Measurements from ENCODE around the gene FAM81A.

The FAM81A gene

DNA sequence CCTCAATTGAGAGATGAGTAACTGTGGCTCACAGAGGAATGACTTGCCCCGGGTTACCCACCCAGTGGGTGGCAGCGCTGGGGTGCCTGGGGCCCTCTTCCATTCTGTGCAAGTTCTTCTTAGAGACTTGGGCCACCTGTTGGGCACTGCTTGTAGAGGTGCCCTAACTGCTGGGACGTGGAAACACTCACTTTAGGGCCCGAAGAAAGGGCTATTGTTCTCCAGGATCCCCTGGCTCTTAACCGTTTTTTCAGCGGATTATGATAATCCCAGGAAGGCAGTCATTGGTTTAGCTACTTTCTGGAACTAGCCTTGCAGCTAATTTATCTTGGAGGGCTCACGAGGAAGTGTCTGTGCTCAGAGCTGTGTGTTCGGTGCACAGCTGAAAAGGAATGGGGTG, 107.6 kb downstream of the FAM81A start:
- TF ChIP-seq, protein P1, sequence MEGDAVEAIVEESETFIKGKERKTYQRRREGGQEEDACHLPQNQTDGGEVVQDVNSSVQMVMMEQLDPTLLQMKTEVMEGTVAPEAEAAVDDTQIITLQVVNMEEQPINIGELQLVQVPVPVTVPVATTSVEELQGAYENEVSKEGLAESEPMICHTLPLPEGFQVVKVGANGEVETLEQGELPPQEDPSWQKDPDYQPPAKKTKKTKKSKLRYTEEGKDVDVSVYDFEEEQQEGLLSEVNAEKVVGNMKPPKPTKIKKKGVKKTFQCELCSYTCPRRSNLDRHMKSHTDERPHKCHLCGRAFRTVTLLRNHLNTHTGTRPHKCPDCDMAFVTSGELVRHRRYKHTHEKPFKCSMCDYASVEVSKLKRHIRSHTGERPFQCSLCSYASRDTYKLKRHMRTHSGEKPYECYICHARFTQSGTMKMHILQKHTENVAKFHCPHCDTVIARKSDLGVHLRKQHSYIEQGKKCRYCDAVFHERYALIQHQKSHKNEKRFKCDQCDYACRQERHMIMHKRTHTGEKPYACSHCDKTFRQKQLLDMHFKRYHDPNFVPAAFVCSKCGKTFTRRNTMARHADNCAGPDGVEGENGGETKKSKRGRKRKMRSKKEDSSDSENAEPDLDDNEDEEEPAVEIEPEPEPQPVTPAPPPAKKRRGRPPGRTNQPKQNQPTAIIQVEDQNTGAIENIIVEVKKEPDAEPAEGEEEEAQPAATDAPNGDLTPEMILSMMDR (conservative IDR thresholded peaks at IDR 0.05) = no peak
- no peak for TF ChIP-seq ZFX (IDR thresholded peaks at IDR 0.05)
- no peak overlapping the region for H3K27ac ChIP-seq

DNA sequence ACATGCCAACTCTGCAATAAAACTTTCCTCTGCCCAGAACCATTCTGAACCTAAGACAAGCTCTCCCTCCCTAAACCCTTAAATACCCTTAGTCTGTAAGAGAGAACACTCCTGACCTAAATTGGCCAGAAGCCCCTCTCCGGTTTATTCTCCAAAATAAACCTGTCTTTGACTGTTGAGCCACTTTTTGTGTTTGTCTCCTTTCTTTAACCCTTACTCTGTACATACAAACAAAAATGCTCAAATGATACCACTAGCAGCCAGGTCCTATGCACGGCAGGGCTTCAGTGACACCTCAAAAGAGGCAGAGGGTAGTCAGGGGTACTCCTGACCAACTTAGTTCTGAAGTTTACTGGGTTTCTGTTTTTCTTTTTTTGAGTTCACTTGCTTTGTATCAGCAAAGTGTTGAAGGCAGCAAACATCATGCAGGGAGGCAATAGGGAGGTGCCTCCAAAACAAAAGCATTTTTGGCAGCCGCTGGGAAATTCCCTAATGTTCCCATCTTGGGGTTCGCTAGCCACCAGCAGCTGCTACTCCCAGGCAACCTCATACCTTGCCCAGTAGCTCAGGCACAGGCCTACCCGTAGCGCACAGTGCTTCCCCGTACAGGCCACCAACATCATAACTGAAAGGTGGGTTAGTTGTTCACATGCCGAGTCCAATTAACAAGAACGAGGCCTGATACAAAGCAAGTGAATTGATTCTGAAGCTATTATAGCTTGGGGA, 110.7 kb downstream of the FAM81A start:
- no peak for TF ChIP-seq ZFX (IDR thresholded peaks at IDR 0.05)
- TF ChIP-seq, protein P1 (conservative IDR thresholded peaks at IDR 0.05) = no peak
- H3K27ac ChIP-seq = peak overlapping the region; percentile 24; the same call in 1 of the 2 replicates

DNA sequence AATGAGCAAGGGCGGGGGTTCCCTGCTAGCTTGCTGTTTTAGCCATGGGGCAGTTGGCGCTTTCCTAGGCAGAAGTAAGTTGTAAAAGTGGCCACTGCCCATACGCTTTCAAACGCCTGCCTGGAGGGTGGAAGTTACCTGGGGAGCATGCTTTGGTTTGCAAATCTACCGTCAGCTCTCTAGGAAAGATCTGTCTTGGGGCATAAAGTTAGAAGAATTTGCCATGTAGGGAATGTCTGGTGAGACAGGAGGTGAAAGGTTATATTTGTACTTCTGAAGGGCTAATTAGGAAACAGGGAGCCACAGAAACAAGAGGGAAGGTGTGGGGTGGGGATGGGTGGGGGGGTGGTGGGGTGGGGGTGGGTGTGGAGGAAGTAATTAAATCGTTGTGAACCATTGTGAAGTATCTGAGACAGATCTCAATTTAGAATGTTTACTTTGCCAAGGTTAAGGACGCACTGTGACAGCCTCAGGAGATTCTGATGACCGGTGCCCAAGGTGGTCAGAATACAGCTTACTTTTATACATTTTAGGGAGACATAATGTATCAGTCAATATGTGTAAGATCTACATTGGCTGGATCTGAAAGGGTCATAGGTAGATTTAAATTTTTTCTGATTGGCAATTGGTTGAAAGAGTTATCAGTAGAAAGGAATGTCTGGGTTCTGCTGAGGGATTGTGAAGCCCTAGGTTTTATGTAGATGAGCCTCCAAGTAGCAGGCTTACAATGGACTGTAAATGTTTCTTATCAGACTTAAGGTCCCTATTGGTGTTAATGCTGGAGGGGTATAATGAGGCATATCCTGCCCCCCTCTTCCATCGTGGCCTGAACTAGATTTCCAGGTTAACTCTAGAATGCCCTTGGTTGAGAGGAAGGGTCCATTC, 111.6 kb downstream of the FAM81A start:
- H3K27ac ChIP-seq = peak overlapping the region; percentile 24; the same call in 1 of the 2 replicates
- TF ChIP-seq ZFX (IDR thresholded peaks at IDR 0.05) = no peak

DNA sequence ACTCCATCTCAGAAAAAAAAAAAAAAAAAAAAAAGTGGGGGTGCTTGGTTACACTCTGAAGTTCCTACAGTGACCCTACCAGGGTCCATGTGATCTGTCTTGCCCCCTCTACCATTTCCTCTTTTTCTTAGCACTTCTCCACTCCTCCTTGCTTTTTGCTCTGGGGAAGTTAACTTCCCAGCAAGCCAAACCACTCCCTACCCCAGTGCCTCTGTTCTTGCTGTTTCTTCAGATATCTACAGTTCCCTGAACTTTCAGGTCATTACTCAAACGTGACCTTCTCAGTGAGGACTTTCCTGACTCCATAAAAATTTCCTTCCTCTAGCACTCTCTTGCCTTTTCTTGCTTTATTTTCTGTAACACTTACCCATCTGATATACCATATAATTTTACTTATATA, 112.5 kb downstream of the FAM81A start:
- H3K27ac ChIP-seq = peak overlapping the region; percentile 12; the same call in 1 of the 2 replicates
- TF ChIP-seq, protein P1 (conservative IDR thresholded peaks at IDR 0.05) = no peak
- no peak for TF ChIP-seq ZFX (IDR thresholded peaks at IDR 0.05)

DNA sequence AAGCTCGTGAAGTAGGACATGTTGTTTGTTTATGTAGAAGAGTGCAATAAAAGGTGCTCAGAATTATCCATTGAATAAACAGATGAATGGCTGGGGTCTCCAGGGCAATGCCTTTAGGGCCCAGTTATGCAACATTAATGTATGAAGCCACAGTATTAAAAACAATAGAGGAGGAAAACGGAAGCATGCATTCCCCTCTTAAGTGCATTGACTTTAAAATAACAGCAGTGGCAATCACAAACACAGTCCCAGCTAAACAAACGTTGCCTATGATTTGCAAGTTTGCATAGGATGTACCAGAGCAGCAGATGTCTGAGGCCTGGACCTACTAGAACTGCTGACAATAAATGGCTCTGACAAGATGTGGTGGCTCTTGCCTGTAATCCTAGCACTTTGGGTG, 113.0 kb downstream of the FAM81A start:
- H3K27ac ChIP-seq = peak overlapping the region; percentile 25; the same call in 1 of the 2 replicates
- TF ChIP-seq, protein P1 (conservative IDR thresholded peaks at IDR 0.05) = no peak
- TF ChIP-seq ZFX (IDR thresholded peaks at IDR 0.05) = no peak

DNA sequence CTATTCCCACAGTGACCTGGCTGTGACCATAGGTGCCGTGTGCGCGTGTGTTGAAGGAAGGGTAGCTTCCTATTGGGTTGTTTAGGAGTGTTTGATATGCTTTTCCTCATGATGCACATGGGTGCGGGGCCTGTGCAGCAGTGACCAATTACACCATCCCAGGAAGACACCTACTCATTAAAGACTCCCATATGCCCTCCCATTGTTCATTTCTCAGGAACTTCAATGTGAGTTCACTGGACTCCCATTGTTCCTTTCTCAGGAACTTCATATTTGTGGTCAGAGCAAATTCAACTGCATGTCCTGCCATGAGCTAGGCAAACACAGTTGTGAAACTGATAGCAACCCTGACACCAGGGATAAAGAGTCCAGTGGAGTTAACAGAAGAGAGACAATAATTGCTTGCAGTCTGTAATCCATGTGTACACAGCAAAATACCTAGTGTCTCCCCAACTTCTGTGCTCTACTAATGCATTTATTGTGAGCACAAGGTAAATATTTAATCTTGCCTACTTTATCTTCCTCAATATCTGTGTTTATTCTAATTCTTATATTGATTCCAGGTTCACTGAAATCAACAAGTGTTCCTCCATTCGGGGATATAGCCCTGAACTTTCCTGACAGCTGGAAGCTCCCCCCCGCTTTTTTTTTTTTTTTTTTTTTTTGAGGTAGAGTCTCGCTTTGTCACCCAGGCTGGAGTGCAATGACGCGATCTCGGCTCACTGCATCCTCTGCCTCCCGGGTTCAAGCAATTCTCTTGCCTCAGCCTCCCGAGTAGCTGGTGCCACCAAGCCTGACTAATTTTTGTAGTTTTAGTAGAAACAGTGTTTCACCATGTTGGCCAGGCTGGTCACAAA, 116.1 kb downstream of the FAM81A start:
- H3K27ac ChIP-seq = peak overlapping the region; percentile 77
- TF ChIP-seq, protein P1 (conservative IDR thresholded peaks at IDR 0.05) = no peak
- TF ChIP-seq ZFX (IDR thresholded peaks at IDR 0.05) = no peak

DNA sequence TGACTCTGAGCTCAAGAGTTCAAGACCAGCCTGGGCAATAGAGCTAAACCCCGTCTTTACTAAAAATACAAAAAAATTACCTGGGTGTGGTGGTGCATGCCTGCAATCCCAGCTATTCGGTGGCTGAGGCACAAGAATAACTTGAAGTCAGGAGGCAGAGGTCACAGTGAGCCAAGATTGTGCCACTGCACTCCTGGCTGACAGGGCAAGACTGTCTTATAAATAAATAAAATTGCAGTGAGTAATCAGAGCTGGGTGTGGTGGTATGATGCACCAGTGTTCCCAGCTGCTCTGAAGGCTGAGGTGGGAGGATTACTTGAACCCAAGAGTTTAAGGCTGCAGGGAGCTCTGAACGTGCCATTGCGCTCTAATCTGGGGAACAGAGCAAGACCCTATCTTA, 117.7 kb downstream of the FAM81A start:
- TF ChIP-seq, protein P1 (conservative IDR thresholded peaks at IDR 0.05) = no peak
- no peak for TF ChIP-seq ZFX (IDR thresholded peaks at IDR 0.05)
- H3K27ac ChIP-seq = no peak overlapping the region
